GF-D8 (cell line): ENCODE results near the gene COA4.

Source experiments
- DNase-seq: peaks from one replicate; lab custom pipeline; 2025; lab: John Stamatoyannopoulos, UW

COA4 gene

GRCh38 chr11:73866095-73866579 is 10.5 kb downstream of the COA4 start:
- no peak for DNase-seq

DNA sequence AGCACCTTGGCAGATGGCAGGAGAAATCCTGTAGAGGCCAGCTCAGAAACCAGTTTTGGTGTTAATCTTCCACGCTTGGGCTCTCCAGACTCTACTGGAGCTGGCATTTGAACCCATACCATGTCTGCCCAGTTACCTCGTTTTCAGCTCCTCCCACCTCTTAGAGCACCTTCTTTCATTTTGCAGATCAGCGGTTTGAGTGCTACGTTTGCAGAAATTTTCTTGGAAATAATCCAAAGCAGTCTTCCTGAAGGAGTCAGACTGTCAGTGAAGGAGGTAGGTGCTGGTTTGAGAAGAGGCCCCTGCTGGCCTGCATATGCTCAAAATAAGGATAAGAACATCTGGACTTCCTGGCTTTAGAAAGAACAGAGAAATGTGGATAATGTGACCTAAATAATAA is 13.7 kb downstream of the COA4 start:
- no peak for DNase-seq

- no peak for DNase-seq
These were observed 16.4 kb downstream of the COA4 start for GRCh38 chr11:73860202-73860601.

GRCh38 chr11:73859671-73860070 is 17.0 kb downstream of the COA4 start:
- DNase-seq, result no peak

DNA sequence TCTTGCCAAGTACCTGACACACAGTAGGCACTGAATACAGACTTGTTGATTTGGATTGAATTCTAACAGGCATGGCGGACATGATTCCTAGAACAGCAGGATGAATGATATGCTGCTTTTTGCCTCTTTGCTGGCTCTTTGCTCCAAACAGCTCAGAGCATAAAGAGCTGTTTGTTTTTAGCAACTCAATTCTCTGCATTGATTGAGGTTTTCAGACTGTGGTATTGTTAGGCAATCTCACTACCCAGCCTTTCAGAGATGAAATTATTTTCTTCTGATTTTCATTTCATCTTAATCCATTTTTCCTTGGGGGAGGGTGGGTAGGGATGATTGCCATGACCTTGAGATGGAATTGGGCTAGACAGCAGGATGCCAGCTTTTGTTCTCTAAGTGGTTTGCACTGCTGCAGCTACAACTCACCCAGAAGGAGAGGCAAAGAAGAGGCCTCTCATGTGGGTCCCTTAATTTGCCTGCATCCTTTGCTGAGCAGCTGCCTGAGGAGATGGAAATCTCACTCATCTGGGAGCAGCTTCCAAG is 20.5 kb downstream of the COA4 start:
- no peak for DNase-seq

GRCh38 chr11:73854680-73855079 is 22.0 kb downstream of the COA4 start:
- no peak for DNase-seq

DNA sequence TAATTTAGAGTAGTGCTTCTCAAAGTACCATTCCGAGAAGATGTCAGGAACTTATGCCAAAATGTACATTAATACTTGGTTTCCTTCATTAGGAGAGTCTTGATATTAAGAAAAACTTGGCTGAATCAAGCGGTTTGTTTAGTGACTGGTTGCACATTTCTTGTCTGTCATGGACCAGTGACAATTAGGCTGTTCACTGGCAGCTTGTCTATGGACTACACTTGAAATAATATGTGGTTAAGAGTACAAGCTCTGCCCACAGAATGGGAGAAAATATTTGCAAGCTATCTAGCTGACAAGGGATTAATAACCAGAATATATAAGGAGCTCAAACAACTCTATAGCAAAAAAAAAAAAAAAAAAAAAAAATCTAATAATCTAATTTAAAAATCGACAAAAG is 24.6 kb downstream of the COA4 start:
- no peak for DNase-seq

DNA sequence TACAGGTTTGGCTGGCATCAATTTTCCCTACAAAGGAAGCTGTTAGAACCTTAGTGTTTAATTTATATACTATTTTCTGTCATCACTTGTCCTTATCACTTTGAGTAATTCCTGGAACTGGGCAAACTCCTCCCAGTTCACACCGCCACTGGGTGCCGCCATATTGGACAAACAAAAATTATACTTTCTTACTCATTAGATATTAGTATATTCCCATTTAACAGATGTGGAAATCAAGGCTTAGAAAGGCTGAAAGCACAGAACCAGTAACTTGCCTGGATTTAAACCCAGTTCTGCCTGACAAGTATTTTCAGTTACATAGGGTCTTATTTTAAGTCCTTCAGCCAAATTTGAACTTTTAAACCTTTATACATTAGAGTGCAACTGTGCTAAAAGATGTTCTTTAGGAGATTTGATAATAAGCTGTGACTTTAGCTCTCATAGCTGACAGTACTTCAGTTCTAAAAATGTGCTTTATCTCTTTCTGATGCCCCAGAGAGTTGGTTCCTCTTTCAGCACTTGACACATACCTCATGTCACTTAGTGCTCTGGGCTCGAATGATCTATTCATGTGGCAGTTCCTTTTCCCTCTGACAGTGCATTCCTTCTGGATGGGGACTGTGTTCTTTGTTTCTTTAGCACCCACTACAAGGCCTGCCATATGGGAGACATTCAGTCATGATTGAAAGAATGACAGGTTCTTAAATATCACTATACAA is 25.4 kb downstream of the COA4 start:
- peak; percentile 39 for DNase-seq

GRCh38 chr11:73839123-73839457 is 37.6 kb downstream of the COA4 start:
- no peak for DNase-seq

DNA sequence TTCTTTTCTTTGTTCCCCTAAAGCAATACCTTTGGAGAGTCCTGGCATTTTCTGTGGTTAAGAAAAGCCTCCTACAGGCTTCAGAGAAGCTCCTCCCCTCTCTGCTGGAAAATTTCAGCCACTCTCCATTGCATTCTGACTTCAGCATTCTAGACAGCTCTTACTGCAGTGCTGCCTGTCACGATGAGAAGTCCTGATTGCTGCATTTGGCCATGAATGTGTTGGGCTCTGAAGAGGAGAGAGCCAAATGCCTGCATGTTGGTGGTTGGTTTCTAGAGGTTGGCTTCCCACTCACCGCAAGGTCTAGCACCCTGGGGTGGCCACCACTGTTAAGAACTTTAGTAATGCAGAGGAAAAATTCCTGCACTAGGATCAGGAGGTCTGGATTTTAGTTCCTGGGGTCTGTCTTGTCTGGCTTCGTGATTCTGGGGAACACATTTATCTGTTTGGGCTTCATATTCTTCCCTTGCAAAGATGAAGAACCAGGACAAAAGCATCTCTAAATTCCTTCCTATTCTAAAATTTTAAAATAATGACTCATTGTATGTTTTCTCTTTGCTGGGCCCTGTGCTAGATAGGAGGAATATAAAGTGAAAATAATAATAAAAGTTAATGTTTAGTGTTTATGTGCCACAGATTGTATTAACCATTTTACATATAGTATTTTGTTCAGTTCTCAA is 38.1 kb downstream of the COA4 start:
- no peak for DNase-seq

GRCh38 chr11:73833067-73833466 is 43.6 kb downstream of the COA4 start:
- DNase-seq, result no peak

DNA sequence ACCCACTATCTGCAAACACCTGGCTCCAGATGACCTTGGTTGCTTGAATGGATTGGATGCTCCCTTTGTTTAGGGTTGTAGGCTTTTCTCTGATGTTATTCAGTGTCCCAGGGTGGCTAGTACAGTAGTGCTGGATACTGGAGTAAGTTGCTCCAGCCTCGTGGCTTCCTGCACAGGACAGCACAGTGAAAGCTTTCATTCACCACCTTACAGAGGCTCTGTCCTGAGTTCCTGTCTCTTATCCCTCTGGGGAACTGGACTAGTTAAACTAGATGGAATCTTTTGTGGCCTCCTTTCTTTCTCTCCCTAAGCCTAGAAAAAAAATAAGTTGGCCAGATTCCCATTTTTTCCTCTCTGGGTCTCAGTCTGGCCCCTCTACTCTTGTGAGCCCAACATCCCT is 46.4 kb downstream of the COA4 start:
- DNase-seq, result no peak
